Hepatocyte (in vitro differentiated cells): Measurements from ENCODE around the gene HOXA1. TPM values are rescaled to one million over a fixed set of nuclear protein-coding genes. Genes with fewer than 3 reads are reported as not detected.
A peak's percentile ranks its signal among the peaks of the same experiment; 100 is the strongest.

Source experiments
- DNase-seq: peaks from one replicate; pipeline ENCODE4 v3.0.0-alpha.2; 2016; ENCODE audit warnings: low spot score
- H2AFZ ChIP-seq: fragments of 200-600 bp; sonication (generic); 2 replicates; pipeline ENCODE4 v1.6.0; 2016; ENCODE audit warnings: antibody characterized with exemption, mild to moderate bottlenecking
- H3K27ac ChIP-seq: fragments of 200-600 bp; sonication (generic); 2 replicates; pipeline ENCODE4 v1.5.1; 2016; ENCODE audit warnings: mild to moderate bottlenecking
- H3K27me3 ChIP-seq: fragments of 200-600 bp; sonication (generic); 2 replicates; pipeline ENCODE4 v1.6.1; 2016
- H3K36me3 ChIP-seq: fragments of 200-600 bp; sonication (generic); replicated peaks from 2 replicates; pipeline ENCODE4 v1.5.1; 2016; ENCODE audit warnings: low read depth; ENCODE audit not compliant: insufficient read depth
- H3K4me1 ChIP-seq: fragments of 200-600 bp; sonication (generic); 2 replicates; pipeline ENCODE4 v1.5.1; 2016; ENCODE audit warnings: mild to moderate bottlenecking, moderate library complexity; ENCODE audit not compliant: insufficient read depth
- H3K4me2 ChIP-seq: fragments of 200-600 bp; sonication (generic); 2 replicates; pipeline ENCODE4 v1.6.0; 2016
- H3K4me3 ChIP-seq: fragments of 200-600 bp; sonication (generic); 2 replicates; pipeline ENCODE4 v1.5.1; 2016; ENCODE audit warnings: mild to moderate bottlenecking
- H3K79me2 ChIP-seq: fragments of 200-600 bp; sonication (generic); 2 replicates; pipeline ENCODE4 v1.6.0; 2017; ENCODE audit warnings: mild to moderate bottlenecking
- H3K9me2 ChIP-seq: fragments of 200-600 bp; sonication (generic); replicated peaks from 2 replicates; pipeline ENCODE4 v1.6.0; 2017; ENCODE audit warnings: mild to moderate bottlenecking; ENCODE audit not compliant: insufficient read depth
- H3K9me3 ChIP-seq: fragments of 200-600 bp; sonication (generic); 2 replicates; pipeline ENCODE4 v1.5.1; 2016; ENCODE audit warnings: low read depth, mild to moderate bottlenecking
- H4K20me1 ChIP-seq: fragments of 200-600 bp; sonication (generic); 2 replicates; pipeline ENCODE4 v1.6.0; 2016; ENCODE audit warnings: mild to moderate bottlenecking; ENCODE audit not compliant: insufficient read depth, poor library complexity, severe bottlenecking
- EZH2 ChIP-seq: fragments of 200-600 bp; sonication (generic); IDR thresholded peaks from 2 replicates; pipeline ENCODE4 v1.6.1; 2016; ENCODE audit warnings: antibody characterized with exemption, mild to moderate bottlenecking, borderline replicate concordance
- EZH2phosphoT487 ChIP-seq: fragments of 200-600 bp; sonication (generic); IDR thresholded peaks from one replicate; pipeline ENCODE4 v1.6.1; 2018; ENCODE audit warnings: antibody characterized with exemption, mild to moderate bottlenecking, low read depth, moderate library complexity; ENCODE audit not compliant: unreplicated experiment, severe bottlenecking
- WGBS: methylation state at CpG from one replicate; pipeline ENCODE4 v1.1.6; 2016; ENCODE audit warnings: low lambda C conversion rate; ENCODE audit errors: missing lambda C conversion rate; 5-methylcytosine and 5-hydroxymethylcytosine counted together
- polyA plus RNA-seq: library from polyadenylated mRNA; unstranded; fragments of >200 nt; fragmentation: Nextera tagmentation; extraction: Ambion mirVana; gene quantifications from 2 replicates; pipeline ENCODE4 v1.2.1, GENCODE V29; 2016
- total RNA-seq: library from RNA; depleted of rRNA; stranded (reverse); fragments of >200 nt; gene quantifications from 2 replicates; pipeline ENCODE4 v1.2.3, GENCODE V29; 2014
- TF ChIP-seq, protein P1 (sequence below): fragments of 200-600 bp; sonication (generic); IDR thresholded peaks from 2 replicates; pipeline ENCODE4 v1.5.1; 2016; ENCODE audit warnings: antibody characterized with exemption, mild to moderate bottlenecking; ENCODE audit not compliant: poor library complexity

HOXA1 gene
- total and polyA plus RNA-seq, 2 experiments from 2014 or later, result 0.25 to 0.30 TPM

DNA sequence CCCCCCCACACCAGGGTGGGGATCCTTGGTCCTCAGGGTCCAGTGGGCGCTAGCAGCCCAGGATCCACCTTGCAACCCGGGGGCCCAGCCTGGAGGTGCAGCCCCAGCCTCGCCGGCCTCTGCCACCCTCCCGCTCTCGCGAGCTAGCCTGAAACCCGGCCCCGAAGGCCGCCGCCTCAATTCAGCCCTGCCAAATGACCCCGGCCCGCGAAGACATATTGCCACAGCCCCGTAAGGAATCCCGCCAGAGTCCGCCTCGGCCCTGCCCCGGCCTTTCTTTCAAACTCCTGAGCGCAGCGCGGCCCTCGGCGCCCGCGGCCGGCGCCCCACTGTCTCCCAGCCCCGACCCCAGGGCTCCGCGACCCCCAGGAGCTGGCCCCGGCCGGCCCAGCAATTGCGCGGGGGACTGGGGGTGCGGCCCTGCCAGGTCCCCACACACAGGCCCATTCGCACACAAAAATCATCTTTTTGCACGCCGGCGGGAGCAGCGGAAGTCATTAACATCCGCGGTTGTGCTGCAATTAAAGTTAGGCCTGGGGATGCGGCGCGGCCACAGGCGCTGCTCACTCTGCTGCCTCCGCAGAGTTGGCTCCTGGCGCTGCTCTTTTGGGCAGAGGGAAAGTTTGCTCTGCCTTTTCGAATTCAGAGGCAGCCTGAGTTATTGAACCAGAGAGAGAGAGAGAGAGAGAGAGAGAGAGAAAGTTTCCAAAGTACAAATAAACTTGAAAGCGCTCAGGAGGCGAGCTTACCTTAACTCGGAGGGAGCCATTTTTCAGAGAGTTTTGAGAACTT is 43.7 kb upstream of the HOXA1 start:
- no peak for DNase-seq
- Histone ChIP-seq H3K79me2 (no peaks in the 10 kb centered on the region), H3K27ac (peak overlapping the region; percentile 6), H3K9me2 (no peaks in the 10 kb centered on the region), H3K4me3 (no peak overlapping the region), H3K9me3 (no peaks in the 10 kb centered on the region), H3K27me3 (peaks cover 97% of the 10 kb centered on the region), H3K4me2 (peak overlapping the region; percentile 80), H4K20me1 (no peaks in the 10 kb centered on the region), H3K36me3 (no peaks in the 10 kb centered on the region), H3K4me1 (peaks cover 23% of the 10 kb centered on the region), H2AFZ (peak overlapping the region; percentile 57)
- WGBS, result 8% methylated on average over 43 of the region's 53 CpGs
- TF ChIP-seq EZH2 (peak; percentile 93), EZH2phosphoT487 (peak; percentile 10)
- TF ChIP-seq, protein P1, sequence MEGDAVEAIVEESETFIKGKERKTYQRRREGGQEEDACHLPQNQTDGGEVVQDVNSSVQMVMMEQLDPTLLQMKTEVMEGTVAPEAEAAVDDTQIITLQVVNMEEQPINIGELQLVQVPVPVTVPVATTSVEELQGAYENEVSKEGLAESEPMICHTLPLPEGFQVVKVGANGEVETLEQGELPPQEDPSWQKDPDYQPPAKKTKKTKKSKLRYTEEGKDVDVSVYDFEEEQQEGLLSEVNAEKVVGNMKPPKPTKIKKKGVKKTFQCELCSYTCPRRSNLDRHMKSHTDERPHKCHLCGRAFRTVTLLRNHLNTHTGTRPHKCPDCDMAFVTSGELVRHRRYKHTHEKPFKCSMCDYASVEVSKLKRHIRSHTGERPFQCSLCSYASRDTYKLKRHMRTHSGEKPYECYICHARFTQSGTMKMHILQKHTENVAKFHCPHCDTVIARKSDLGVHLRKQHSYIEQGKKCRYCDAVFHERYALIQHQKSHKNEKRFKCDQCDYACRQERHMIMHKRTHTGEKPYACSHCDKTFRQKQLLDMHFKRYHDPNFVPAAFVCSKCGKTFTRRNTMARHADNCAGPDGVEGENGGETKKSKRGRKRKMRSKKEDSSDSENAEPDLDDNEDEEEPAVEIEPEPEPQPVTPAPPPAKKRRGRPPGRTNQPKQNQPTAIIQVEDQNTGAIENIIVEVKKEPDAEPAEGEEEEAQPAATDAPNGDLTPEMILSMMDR, result no peak

DNA sequence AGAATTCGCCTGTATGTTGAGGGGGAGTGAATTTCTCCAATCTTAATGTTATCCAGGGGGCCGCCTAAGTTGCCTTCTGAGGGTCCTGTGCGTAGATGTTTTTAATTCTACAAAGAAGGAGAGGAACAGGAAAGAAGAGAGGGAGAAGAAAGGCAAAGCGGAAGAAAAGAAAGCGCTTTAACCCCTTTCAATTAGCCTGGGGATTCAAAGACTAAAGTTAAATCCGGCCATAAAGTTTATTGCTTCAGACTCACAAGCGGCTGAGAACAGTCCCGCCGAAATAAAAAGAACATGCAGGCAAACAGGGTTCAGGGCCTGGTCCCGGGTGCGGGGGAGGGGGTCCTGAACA is 43.2 kb upstream of the HOXA1 start:
- Histone ChIP-seq H4K20me1 (no peaks in the 10 kb centered on the region), H3K9me3 (no peaks in the 10 kb centered on the region), H3K4me2 (peak overlapping the region; percentile 80), H3K4me1 (peaks cover 23% of the 10 kb centered on the region), H3K79me2 (no peaks in the 10 kb centered on the region), H3K9me2 (no peaks in the 10 kb centered on the region), H3K27ac (no peak overlapping the region), H3K27me3 (peaks cover 97% of the 10 kb centered on the region), H2AFZ (no peak overlapping the region), H3K4me3 (no peak overlapping the region), H3K36me3 (no peaks in the 10 kb centered on the region)
- TF ChIP-seq, protein P1, result no peak
- TF ChIP-seq EZH2 (no peak), EZH2phosphoT487 (no peak)
- DNase-seq, result no peak
- 21% methylated on average over 11 of the region's 11 CpGs for WGBS

DNA sequence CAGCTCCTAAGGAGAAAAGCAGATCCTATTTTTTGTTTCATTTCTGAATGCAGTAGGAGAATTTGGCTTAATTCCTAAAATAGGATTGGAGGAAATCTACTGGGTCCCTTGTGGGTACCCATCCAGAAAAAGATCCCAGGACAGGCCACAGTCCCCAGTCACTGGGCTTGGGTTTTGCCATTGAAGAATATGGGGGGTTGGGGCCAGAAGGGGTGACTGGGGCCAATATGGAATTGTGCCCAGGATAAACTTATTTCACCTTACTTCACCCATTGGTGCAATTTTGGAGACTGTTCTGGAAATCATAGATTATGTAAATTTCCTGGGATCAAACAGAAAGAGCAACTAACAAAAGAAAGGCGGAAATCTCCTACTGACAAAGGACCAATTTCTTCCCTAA is 42.7 kb upstream of the HOXA1 start:
- WGBS, result 62% methylated on average over 1 of the region's 1 CpG
- Histone ChIP-seq H3K36me3 (no peaks in the 10 kb centered on the region), H3K9me3 (no peaks in the 10 kb centered on the region), H4K20me1 (no peaks in the 10 kb centered on the region), H3K4me2 (no peak overlapping the region), H2AFZ (no peak overlapping the region), H3K4me1 (peaks cover 20% of the 10 kb centered on the region), H3K79me2 (no peaks in the 10 kb centered on the region), H3K4me3 (no peak overlapping the region), H3K27me3 (peaks cover 97% of the 10 kb centered on the region), H3K27ac (no peak overlapping the region), H3K9me2 (no peaks in the 10 kb centered on the region)
- no peak for TF ChIP-seq EZH2phosphoT487
- TF ChIP-seq, protein P1, result no peak
- no peak for TF ChIP-seq EZH2
- no peak for DNase-seq
